ENCODE data around the gene IER3.
A peak's percentile ranks its signal among the peaks of the same experiment; 100 is the strongest.

IER3 gene

GRCh38 chr6:30747902-30748769 lies 3.8 kb upstream of the IER3 start:
- DNase-seq (ENCODE audit: low read depth in 2 of 2) = no peak

- DNase-seq (ENCODE audit: low read depth in 2 of 2) = no peak
These were observed 2.9 kb upstream of the IER3 start for GRCh38 chr6:30747300-30747687.

DNA sequence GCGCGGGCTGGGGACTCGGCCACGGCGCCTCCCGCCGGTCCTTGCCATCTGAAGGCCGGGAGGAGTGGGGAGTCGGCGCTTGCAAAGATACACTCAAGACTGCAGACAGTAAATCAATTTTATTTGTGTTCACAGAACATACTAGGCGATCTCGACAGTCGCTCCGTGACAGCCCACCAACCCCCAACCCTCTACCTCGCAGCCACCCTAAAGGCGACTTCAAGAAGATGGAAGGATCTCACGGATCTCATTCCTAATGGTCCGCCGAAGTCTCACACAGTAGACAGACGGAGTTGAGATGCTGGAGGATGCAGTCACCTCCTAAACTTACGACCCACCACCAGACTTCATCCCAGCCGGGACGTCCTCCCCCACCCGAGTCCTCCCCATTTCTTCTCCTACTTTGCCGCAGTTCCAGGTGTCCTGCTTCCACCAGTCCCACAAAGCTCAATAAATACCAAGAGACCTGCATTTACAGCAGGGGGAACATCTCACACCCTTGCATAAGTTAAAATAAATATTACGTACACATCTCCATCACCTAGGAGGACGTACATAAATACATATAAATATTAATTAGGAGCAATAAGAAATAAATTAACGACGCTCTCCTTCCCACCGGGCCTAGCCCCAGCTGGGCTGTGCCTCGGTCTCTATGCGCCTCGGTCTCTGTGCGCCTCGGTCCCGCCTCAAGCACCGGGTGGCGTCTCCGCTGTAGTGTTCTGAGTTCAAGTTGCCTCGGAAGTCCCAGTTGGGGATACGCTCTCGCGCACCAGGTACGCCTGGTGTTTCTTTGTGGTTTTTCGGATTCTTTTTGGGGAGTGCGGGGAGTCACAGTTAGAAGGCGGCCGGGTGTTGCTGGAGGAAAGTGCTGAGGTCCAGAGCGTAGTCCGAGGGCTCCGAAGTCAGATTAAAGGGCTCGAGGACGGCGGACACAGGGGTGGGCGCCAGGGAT lies 971 bp downstream of the IER3 start:
- no peak for DNase-seq (ENCODE audit: low read depth in 2 of 2)

- peak; percentile 90 for DNase-seq (ENCODE audit: low read depth in 2 of 2)
These were observed 1.8 kb downstream of the IER3 start, which contains the start of gene FLOT1 for GRCh38 chr6:30742316-30743098. TSS of gene FLOT1 (minus strand) at chr6:30742687. CDS start at chr6:30742189, 498 bp downstream.

DNA sequence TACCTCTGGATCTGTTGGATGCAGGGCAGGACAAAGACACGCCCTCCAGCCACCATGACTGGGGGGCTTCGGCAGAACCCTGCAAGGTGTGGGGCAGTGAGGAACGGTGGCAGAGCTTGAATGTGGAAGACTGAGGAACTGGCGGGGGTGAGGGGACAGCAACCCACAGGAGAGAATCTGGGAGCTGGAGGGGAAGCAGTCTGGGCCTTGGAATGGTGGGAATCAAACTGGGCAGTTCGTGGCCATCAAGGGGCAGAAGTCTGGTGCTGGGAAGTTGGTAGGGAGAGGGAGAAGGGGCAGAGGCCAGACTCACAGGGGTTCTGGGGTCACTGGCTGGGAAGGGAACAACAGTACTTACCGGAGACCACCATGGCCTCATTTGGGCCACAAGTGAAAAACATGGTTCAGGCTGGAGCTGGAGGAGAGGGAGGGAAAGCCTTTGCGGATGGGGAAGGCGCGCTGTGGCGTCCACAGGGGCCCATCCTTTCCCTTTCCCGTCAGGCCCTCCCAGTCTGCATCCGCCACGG lies 2.5 kb downstream of the IER3 start:
- DNase-seq (ENCODE audit: low read depth in 2 of 2) = peak; percentile 25 to 42

DNA sequence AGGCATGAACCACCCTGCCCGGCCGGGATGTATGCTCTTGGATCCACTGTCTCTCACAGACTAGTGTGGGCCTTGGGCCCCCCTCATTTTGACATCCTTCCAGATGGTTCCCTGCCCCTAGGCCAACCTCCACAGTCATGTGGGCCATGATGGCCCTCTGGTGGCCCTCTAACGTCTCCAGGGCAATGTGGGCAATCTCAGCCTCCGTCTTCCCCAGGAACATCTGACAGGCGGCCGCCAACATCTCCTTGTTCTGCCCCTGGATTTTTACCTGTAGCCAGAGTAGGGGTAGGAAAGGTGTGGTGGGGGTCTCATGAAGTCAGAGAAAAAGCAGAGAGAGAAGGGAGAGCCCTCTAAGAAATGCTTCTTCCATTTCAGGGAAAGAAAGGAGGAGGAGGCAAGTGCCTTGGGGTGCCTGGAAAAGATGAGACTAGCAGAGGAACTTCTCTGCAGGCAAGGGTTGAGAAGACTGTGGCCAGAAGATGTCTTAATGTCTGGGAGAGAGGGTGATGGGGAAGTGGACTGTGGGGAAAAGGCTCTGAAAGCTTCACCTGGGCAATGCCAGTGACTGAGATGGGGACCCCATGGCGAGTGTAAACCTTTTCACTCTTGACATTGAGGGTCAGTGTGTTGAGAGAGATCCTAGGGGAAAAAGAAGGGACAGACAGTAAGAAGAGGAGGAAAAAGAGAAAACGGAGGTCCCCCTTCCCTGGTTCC lies 3.1 kb downstream of the IER3 start:
- DNase-seq (ENCODE audit: low read depth in 2 of 2) = peak in 1 of 2 donors; percentile 28

DNA sequence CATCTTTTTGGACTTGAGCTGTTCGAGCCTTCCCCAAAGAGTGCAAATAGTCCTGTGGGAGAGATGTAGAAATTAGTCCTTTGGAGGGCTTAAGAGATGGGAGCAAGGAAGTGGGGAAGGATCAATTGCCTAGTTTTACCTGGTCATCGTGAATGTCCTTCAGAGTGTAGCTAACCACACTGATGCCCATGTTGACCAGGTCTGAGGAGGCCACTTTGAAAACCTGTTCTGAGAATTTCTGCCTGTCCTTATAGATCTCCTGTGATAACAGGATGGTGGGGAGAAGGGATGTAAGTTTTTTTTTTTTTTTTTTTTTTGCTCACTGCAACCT lies 3.8 kb downstream of the IER3 start:
- no peak for DNase-seq (ENCODE audit: low read depth in 2 of 2)

GRCh38 chr6:30738532-30738931 lies 5.8 kb downstream of the IER3 start:
- no peak for DNase-seq (ENCODE audit: low read depth in 2 of 2)

DNA sequence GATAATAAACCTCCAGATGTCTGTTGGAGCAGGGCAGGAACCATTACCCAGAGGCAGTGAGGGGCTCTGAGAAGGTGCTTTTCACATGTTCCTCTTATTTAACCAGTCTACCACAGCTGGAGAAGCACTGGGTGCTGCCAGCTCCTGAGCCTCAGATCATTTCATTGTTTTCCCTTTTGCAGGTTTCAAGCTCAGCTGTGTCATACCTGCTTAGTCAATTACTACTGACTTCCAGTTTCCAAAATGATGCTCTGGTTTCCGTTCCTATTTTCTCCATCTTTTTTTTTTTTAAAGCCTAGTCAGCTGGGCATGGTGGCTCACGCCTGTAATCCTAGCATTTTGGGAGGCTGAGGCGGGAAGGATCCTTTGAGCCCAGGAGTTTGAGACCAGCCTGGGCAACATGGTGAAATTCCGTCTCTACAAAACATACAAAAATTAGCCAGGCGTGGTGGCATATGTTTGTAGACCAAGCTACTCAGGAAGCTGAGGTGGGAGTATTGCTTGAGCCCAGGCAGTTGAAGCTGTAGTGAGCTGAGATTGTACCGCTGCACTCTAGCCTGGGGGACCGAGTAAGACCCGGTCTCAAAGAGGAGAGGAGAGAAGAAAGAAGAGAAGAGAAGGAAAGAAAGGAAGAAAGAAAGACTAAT lies 8.6 kb downstream of the IER3 start:
- no peak for DNase-seq (ENCODE audit: low read depth in 2 of 2)

- no peak for DNase-seq (ENCODE audit: low read depth in 2 of 2)
These were observed 12.0 kb downstream of the IER3 start for GRCh38 chr6:30732237-30732943.

DNA sequence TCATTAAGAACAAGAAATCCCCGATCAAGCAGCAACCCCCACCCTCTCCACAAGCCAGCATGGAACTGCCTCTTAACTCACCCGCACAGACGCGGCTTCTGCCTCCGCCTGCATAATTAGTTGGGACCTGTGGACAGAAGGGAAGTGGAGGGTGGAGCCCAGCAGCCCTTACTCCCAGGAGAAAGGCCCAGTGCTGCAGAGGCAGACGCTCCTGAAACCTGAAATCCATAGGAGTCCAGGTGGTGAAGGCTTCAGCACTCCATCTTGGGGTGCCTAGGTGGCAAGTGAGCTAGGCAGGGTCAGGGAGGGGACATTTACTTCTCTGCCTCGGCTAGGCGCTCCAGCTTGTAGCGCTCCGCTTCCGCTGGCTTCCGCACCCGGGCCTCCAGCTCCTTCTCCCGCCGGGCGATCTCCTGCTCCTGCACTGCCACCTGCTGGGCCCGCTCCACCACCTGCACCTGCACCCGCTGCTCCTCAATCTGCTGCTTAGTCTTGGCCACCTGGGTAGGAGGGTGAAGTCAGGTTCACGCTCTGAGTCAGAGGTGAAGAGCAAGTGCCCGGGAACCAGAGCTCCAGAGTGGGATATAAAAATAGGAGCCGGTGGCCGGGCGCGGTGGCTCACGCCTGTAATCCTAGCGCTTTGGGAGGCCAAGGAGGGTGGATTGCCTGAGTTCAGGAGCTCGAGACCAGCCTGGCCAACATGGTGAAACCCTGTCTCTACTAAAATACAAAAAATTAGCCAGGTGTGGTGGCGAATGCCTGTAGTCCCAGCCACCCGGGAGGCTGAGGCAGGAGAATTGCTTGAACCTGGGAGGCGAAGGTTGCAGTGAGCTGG lies 13.5 kb downstream of the IER3 start:
- peak in 1 of 2 donors; percentile 69 for DNase-seq (ENCODE audit: low read depth in 2 of 2)

DNA sequence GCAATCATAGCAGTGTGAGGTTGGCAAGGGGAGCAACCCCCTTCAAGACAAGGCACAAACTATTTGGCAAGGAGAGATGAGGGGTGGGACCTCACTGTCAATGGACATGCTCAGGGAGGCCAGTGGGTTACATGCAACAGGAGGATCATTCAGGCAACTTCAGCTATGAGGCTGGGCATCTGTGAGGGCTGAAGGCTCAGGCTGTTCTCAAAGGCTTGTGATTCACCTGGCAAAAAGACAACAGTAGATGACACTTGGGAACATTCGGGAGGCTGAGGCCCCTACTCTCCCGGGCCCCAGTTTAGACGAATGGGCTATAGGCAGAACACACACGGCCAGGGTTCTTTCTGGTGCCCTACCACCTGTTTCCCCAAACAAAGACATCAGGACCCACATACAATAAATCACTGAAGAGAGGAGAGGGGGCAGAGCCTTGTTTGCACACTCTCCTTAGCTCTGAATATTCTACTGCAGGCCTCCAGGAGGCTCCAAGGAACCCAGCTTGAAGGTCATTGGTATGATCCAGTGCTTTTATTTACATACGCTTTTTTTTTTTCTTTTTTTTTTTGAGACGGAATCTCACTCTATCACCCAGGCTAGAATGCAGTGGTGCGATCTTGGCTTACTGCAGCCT lies 16.3 kb downstream of the IER3 start:
- no peak for DNase-seq (ENCODE audit: low read depth in 2 of 2)

GRCh38 chr6:30726506-30727413 lies 17.6 kb downstream of the IER3 start:
- DNase-seq (ENCODE audit: low read depth in 2 of 2) = no peak

- no peak for DNase-seq (ENCODE audit: low read depth in 2 of 2)
These were observed 18.4 kb downstream of the IER3 start for GRCh38 chr6:30725713-30726505.

DNA sequence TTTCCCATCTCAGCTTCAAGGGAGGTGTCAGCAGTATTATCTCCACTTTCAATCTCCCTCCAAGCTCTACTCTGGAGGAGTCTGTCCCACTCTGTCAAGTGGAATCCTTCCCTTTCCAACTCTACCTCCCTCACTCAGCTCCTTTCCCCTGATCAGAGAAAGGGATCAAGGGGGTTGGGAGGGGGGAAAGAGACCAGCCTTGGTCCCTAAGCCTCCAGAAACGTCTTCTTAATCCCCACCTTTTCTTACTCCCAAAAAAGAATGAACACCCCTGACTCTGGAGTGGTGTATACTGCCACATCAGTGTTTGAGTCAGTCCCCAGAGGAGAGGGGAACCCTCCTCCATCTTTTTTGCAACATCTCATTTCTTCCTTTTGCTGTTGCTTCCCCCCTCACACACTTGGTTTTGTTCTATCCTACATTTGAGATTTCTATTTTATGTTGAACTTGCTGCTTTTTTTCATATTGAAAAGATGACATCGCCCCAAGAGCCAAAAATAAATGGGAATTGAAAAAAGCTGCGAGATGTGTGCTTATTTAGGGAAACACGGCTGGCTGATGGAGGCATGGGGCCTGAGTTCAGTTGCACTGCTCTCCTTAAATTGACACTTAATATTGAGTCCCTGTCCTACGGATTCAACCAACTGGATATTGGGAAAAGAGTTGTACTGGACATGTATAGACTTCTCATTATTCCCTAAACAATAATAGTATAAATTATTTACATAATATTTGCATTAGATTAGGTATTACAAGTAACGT lies 19.3 kb downstream of the IER3 start:
- DNase-seq (ENCODE audit: low read depth in 2 of 2) = no peak
